G401 (cell line): ENCODE measurements around the gene EN2. TPM values are rescaled to one million over a fixed set of nuclear protein-coding genes. Genes with fewer than 3 reads are reported as not detected.

Source experiments
- DNase-seq: peaks from one replicate; pipeline ENCODE4 v3.0.0-alpha.2; 2015; ENCODE audit warnings: low spot score
- in situ Hi-C: cut with HindIII; loops from 2 replicates; pipeline ENCODE4 v1.10.0; 2016; ENCODE audit warnings: low sequenced_read_pairs, mixed read lengths
- total RNA-seq: library from RNA; depleted of rRNA; stranded (reverse); fragments of >200 nt; shearing (Covaris generic); gene quantifications from 2 replicates; pipeline ENCODE4 v1.2.3, GENCODE V29; 2014; rRNA removed

Gene EN2
- not detected in 2 replicates for total RNA-seq

DNA sequence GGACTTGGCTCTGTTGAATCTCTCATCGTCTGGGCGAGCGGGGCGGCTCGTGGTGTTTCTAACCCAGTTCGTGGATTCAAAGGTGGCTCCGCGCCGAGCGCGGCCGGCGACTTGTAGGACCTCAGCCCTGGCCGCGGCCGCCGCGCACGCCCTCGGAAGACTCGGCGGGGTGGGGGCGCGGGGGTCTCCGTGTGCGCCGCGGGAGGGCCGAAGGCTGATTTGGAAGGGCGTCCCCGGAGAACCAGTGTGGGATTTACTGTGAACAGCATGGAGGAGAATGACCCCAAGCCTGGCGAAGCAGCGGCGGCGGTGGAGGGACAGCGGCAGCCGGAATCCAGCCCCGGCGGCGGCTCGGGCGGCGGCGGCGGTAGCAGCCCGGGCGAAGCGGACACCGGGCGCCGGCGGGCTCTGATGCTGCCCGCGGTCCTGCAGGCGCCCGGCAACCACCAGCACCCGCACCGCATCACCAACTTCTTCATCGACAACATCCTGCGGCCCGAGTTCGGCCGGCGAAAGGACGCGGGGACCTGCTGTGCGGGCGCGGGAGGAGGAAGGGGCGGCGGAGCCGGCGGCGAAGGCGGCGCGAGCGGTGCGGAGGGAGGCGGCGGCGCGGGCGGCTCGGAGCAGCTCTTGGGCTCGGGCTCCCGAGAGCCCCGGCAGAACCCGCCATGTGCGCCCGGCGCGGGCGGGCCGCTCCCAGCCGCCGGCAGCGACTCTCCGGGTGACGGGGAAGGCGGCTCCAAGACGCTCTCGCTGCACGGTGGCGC lies at the start of gene EN2:
Gene EN2 (plus strand): TSS at position 19 of the 767 bp plus-strand sequence. CDS start 249 bp downstream, at position 268.
- DNase-seq, result no peak
- in situ Hi-C loops, result no loop called here

DNA sequence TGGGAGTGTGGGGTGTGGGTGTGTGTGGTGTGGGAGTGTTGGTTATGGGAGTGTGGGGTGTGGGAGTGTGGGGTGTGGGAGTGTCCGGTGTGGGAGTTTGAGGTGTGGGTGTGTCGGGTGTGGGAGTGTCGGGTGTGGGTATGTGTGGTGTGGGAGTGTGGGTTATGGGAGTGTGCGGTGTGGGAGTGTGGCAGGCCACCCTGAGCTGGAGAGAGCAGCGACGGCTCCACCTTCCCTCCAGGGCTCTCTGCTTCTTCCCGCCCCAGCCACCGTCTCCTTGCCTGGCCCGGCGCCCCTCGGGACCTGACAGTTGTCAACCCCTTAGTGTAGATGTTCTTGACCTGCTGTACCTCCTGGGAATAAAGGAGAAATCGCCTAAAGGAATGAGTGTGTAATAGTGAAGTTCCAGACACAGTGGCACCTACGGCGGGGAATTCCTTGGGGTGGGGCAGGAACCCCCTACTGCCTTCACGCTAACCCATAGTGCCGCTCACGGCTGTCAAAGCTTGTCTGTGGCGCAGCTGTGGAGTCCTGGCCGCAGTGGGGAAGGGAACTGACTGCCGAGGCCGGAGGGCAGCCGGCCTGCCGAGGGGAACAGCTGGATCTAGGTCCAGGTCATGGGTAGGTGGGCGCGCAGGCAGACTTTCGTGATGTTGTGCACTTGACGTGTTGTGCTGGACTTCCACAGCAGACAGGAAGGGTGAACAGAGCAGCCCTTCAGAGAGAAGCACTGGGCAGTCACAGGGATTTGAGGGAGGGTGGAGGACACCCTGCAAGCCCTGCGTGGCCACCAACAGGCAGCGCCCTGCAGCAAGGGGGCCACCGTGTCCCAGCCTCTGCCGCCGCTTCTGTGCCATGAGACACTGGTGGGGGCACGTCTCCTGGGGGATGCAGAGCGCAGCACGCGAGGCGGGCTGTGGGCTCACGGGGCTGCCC lies 49.0 kb upstream of the EN2 start:
- in situ Hi-C loops, result no loop called here
- no peak for DNase-seq

DNA sequence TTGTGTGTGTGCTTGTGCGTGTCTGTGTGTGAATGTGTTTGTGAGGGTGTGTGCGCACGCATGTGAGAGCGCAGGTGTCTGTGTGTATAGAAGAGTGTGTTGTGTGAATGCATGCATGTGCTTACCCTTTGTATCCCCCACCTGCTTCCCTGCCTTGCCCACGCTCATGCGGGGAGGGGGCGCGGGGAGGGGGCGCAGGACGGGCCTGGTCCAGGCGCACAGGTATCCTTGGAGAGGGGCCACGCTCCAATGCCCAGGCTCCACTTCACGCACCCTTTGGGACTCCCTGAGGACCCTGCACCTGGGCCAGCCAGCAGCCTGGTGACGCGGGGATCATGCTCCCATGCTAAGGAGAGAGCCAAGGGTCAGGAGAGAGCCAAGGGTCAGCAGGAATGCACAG lies 47.9 kb upstream of the EN2 start:
- DNase-seq, result no peak
- in situ Hi-C loops, result no loop called here

DNA sequence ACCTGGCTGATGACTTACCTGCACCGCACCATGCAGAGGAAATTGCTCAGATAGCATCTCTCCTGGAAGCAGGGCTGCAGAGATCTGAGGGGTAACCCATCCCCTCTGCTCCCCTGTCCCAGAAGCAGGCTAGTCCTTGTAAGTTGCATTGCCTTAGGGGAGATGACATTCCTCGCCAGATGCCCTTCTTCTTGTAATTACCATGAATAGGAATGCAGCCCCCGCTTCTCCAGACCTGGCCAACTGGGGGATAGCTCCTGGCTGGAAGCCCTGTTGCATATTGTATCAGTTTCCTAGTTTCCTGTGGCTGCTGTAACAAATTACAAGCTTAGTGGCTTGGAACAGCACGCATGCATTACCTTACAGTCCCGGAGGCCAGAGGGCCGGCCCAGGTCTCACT lies 47.5 kb upstream of the EN2 start:
- DNase-seq, result no peak
- in situ Hi-C loops, result no loop called here

DNA sequence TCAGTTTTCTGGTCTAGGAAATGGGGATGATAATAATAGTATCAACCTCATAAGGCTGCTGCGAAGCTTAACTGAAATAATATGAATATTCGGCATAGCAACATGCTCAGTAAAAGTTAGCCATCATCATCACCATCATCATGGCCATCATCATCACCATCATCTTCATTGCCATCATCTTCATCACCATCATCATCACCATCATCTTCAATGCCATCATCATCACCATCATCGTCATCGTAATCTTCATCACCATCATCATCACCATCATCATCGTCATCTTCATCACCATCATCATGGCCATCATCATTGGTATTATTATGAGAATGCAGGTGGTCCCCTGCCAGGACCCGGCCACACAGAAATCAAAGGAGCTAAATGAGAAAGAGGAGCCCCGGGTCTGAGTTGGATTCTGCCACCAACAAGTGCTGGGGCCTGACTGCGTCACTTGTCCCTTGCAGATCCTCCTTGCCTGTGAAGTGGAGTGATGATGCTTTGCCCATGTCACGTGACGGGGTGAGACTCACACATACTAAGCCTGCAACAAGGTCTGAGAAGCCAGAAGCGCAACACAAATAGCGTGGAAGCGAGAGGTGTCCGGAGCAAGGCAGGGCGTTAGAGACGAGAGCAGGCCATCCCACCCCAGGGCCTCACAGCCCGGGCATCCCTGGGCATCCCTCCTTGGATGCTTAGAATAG lies 46.1 kb upstream of the EN2 start:
- in situ Hi-C loops, result no loop called here
- no peak for DNase-seq

DNA sequence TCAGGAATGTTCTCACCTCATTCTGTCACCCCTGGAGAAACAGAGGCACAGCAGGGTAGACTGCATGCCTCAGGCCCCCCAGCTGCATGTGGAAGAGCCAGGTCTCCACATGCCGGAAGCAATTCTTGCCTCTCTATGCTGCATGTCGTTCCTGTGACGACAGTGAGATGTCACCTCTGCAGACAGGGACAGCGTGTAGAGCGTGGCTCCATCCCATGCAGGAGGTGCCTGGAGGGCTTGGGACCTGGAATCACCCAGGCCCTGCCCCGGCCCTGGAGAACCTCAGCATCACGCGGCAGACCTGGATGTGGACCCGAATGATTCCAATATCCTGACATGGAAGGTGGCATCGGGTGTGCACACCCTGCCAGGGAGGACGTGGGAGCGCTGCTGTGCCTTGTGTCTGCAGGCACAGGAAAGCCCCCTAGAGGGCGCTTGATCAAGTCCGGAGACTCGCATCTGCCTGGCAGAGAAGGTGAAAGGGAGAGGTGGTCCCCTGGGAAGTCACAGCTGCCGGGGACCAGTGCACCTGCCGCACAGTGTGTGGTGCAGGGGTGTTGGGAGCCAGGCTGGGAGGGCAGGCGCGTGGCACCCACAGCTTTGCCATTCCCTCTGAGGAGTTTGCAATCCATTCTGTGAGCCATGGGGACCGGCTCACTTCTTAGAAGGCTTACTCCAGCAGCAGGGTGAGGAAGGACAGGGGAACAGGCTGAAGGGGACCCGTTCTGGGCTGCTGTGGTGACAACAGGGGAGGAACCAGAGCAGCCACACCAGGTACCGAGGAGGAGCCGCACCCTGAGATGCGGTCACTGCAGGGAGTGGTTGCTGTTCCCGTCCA lies 45.3 kb upstream of the EN2 start:
- peak; percentile 85 for DNase-seq
- in situ Hi-C loops, result no loop called here

DNA sequence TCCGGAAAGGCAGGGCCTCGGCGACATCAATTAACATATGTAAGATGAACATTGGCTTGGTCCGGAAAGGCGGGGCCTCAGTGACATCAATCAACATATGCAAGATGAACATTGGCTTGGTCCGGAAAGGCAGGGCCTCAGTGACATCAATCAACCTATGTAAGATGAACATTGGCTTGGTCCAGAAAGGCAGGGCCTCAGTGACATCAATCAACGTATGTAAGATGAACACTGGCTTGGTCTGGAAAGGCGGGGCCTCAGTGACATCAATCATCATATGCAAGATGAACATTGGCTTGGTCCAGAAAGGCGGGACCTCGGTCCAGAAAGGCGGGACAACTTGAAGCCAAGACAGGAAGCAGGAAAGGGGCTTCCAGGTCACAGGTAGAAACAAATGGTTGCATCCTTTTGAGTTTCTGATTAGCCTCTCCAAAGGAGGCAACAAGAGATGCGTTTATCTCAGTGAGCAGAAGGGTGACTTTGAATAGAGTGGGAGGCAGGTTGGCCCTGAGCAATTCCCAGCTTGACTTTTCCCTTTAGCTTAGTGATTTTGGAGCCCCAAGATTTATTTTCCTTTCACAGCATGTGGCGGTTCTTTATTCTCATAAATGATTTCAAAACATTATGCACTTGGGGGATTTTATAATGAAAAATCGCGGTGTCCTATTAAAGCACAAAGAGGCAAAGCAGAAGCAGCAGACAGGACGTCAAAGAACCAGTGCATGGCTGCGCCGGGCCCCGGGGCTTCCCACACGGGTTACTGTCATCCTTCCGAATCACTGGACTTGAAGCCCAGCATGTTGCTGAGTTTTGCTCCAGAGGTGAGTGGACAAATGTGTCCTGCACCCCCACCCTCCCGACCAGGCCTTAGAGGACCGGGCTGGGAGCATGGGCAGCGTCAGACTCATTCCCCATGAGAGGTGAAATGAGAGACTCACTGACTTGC lies 43.1 kb upstream of the EN2 start:
- no peak for DNase-seq

DNA sequence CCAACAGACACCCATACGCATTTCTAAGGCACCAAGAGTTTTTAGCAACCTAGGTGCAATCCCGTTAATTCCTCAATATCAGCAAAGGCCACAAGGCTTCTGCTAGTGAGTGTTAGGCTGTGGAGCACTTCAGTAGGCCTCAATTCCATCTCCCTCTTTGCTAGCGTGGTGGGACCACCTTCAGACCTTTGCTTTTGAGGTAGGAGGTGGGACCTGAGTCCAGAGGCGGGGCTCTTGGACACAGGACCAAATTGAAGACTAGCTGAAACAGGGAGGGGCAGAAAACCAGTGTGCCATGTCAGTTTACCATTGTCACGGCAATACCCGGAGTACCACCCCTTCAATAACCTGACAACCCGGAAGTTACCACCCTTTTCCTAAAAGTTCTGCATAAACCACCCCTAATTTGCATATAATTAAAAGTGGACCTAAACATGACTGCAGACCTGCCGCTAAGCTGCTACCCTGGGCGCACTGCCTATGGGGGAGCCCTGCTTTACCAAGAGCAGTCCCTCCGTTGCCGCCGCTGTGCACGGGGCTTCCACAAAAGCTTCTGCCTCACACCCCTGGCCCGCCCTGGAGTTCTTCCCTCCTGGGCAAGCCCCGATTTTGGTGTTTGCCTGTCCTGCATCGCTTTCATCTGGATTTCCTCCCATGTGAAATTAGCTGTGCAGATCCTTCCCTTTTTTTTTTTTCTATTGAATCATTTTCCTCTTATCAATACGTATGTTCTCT lies 41.1 kb upstream of the EN2 start:
- in situ Hi-C loops, result no loop called here
- DNase-seq, result no peak

More for the DNA sequence above, 43.1 kb upstream of the EN2 start:
- in situ Hi-C loops, result no loop called here

DNA sequence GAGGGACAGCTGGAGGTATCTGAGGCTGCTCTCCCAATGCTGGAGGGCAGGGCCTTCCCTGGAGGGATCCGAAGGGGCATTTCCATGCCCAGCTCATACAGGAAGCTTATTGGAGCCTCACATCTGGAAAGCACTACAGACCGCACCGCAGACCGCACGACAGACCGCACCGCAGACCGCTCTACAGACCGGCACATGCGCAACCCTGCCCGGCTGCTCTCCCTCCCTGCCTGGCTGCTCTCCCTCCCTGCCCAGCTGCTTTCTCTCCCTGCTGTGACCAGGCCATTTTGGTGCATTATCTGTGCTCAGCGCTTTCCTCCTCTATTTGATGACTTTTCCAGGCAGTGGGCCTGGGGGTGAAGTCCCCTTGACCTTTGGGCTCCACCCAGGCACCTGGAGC lies 39.6 kb upstream of the EN2 start:
- no peak for DNase-seq
- in situ Hi-C loops, result no loop called here

DNA sequence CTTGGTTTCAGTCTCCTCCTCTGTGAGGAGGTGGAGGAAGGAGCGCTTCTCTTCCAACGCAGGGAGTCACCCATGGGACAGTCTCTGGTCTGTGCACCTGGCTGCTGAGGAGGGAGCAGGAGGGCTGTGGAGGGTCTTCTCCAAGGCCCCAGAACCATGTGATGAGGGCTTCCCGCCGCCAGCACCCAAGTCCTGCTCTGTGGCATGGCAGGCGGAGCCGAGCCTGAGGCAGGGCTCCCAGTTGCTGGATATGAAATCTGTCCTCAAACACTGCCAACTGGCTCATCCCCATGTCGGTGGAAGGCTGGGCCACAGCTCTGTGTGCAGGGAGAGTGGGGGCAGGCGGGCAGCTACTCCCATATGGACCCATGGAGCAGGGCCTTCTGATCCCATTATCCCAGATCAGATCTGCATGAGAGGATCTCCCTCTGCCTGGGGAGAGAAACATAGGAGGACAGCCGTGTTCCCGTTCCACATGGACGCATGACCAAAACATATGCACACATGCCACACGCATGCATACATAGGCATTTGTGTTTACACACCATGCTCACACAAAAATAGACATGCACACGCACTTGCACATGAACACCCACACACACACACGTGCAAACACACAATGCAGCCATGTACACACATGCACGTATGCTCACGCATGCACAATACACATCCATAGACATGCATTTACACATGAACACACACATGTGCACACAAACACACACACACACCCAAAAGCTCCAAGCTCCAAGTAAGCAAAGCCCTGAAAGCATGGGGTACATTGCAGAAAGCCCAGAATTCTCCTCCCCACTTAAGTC lies 38.8 kb upstream of the EN2 start:
- DNase-seq, result peak; percentile 96
- in situ Hi-C loops, result no loop called here

DNA sequence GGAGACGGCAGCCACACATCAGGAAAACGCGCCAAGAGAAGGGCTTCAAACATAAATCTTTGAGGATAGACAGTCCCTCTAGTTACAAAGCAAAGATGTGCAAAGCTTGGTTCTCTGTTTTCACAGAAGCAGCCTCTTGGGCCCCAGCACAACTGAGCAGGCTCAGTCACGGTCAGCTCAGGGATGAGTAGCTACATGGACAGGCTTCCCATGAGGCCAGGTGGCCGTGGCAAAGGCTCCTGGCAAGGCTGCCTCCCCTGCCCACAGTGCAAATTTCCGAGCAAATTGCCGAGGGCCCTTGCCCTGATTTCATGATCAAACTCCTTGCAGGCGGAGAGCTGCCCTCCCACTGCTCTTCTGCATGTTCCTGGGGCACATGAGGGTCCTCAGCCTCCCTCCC lies 37.8 kb upstream of the EN2 start:
- in situ Hi-C loops, result no loop called here
- DNase-seq, result peak; percentile 68

DNA sequence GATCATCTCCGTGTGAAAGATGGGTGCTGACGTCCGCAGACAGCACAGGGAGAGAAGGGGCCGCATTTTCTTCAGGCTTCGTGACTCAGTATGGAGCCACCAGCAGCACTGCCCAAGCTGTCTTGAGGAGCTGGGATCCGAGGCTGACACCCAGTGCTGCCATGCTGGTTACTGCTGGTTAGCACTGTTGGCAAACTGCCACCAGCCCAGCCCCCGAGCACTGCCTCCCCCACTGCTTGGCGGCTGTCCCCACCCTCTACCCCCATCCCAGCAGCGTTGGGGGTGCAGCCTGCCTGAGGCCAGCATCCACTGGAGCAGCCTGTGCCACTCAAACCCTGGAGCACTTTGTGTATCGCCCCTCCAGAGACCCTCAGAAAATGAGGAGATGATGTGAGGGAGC lies 35.8 kb upstream of the EN2 start:
- in situ Hi-C loops, result no loop called here
- no peak for DNase-seq

DNA sequence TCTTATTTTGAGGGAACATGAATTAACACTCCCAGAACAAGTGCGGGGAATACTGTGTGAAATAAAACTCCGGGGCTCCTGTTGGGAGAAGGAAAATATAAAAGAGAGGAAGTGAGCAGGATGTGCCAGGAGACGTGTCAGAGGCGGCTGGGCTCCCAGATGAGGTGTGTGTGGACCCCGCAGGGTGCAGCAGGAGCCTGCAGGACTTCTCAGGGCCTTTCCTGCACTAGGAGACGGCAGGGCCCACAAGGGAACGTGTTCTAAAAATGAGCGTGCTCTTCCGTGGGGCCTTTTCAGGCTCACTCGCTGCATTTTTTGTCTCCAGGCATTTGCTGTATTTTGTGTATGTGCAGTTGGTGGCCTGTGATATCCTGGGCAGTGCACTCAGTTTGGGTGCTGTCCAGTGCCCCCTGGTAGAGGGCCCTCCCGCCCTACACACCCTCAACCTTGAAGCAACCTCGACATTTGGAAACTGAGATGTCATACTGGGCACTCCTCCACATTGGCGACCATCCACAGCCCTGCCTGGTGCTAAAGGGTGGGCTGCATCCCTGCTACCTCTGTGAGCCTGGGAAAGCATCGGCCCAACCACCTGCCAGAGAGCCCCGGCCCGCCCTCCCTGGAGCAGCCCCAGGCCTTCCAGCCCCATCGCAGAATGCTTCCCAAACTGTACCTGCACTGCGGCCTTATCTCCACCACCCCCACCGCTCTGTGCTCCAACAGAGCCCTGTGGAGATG lies 35.2 kb upstream of the EN2 start:
- in situ Hi-C loops, result no loop called here
- DNase-seq, result no peak

DNA sequence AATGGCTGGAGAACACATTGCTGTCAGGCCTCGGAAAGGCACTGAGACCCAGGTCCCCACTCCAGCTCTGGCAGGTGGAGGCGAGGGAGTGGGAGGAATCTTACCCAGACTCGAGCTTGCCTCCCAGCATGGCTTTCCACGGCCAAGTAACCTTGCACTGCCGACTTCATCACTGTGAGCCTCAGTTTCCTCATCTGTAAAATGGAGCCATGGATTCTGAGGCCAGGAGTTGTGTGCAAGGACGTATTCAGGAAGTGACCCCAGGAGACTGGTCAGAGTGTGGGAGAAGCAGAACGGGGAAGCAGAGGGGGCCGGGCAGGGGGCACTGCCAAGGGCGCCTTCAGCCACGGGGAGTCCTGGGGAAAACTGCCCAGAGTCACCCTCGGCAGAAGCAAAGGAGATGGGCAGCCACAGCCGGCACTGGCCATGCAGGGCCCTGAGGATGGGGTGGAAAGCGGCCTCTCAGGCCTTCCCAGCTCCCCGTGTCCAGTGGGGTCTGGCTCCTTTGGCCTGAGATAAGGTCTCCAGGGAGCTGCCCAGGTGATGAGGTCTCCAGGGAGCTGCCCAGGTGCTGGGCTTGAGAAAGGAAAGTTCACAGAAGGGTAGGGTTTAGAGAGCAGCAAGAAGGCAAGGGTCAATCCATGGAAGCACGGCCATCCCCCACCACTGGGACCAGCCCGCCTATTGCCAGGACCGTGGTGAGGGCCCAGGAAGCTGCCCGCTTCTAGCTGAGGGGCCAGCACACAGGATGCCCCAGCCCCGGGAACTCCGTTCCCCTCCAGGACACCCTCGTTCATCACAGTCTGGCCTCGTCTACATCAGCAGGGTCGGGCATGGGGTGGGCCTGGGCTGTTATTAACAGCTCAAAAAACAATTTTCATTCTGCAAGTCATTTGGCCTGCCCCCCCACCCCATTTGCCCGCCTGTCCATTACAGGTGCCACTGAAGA lies 34.3 kb upstream of the EN2 start:
- DNase-seq, result no peak
- in situ Hi-C loops, result no loop called here
